Neuron (in vitro differentiated cells): Measurements from ENCODE around the gene FSTL4.

Experiments
- H2AFZ ChIP-seq: one replicate; pipeline ENCODE4 v1.6.1; 2013; ENCODE audit warnings: low read depth, mild to moderate bottlenecking, inconsistent platforms, low read length, moderate library complexity
- H3K27me3 ChIP-seq: one replicate; pipeline ENCODE4 v1.6.1; 2013; ENCODE audit warnings: low read length; ENCODE audit not compliant: insufficient read depth
- H3K36me3 ChIP-seq: one replicate; pipeline ENCODE4 v1.6.1; 2013; ENCODE audit warnings: low read length; ENCODE audit not compliant: insufficient read depth
- H3K4me1 ChIP-seq: one replicate; pipeline ENCODE4 v1.6.1; 2013; ENCODE audit warnings: low read length; ENCODE audit not compliant: insufficient read depth
- H3K4me3 ChIP-seq: 2 replicates; pipeline ENCODE4 v1.5.1; 2013; ENCODE audit warnings: mild to moderate bottlenecking, low read length, moderate library complexity
- H3K9me3 ChIP-seq: one replicate; pipeline ENCODE4 v1.6.1; 2013; ENCODE audit warnings: low read length

FSTL4 gene

GRCh38 chr5:133333326-133334150 lies 278.8 kb downstream of the FSTL4 start:
- H3K4me3 ChIP-seq = no peak overlapping the region
- H3K36me3 ChIP-seq = no peaks in the 10 kb centered on the region
- H3K27me3 ChIP-seq = peaks cover 3% of the 10 kb centered on the region
- no peaks in the 10 kb centered on the region for H3K4me1 ChIP-seq
- H3K9me3 ChIP-seq = no peaks in the 10 kb centered on the region
- no peak overlapping the region for H2AFZ ChIP-seq

- no peaks in the 10 kb centered on the region for H3K36me3 ChIP-seq
- no peaks in the 10 kb centered on the region for H3K4me1 ChIP-seq
- no peak overlapping the region for H3K4me3 ChIP-seq
- peaks cover 3% of the 10 kb centered on the region for H3K27me3 ChIP-seq
- no peak overlapping the region for H2AFZ ChIP-seq
- H3K9me3 ChIP-seq = no peaks in the 10 kb centered on the region
Observed at GRCh38 chr5:133332439-133333024, 279.8 kb downstream of the FSTL4 start.

- H3K36me3 ChIP-seq = no peaks in the 10 kb centered on the region
- no peaks in the 10 kb centered on the region for H3K4me1 ChIP-seq
- no peaks in the 10 kb centered on the region for H3K9me3 ChIP-seq
- peaks cover 3% of the 10 kb centered on the region for H3K27me3 ChIP-seq
- no peak overlapping the region for H3K4me3 ChIP-seq
- no peak overlapping the region for H2AFZ ChIP-seq
Observed at GRCh38 chr5:133331941-133332340, 280.4 kb downstream of the FSTL4 start.

DNA sequence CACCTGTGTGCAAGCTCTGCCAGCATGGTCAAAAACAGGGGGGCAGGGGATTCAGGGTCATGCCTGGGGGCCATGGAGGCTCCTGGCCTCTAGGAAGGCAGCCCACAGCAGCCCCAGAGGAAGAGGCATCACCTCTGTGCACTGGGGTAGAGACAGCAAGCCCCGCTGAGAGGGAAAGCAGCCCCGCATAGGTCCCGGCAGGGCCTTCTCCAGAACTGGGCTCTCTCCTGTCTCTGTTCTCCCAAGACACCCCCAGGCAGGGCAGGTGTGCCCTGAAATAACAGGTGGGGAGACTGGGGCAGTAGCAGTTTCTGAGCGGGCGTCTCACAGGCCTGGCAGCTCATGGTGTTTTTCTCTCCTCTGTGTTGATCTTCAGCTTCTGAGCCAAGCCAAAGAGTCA lies 281.4 kb downstream of the FSTL4 start:
- H3K4me3 ChIP-seq = no peak overlapping the region
- H2AFZ ChIP-seq = no peak overlapping the region
- no peaks in the 10 kb centered on the region for H3K36me3 ChIP-seq
- no peaks in the 10 kb centered on the region for H3K9me3 ChIP-seq
- peaks cover 3% of the 10 kb centered on the region for H3K27me3 ChIP-seq
- no peaks in the 10 kb centered on the region for H3K4me1 ChIP-seq

DNA sequence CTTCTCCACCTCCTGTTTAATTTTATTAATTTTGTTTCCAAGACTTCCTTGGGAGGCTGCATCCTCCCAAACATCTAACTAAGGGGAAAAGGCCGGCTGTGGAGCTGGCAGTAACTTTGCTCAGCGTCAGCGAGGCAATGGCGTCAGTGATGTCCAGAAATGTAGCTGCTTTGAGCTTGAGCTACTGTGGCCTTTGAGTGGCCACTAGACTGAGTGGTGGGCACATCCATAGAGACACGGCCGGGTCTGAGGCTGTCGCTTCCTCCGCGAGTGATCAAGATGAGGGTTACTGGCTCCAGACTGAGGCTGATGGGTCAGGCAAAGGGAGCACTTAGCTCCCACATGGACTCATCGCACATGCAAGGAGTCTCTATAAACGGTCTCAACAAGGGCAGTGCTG lies 283.5 kb downstream of the FSTL4 start:
- Histone ChIP-seq H3K27me3 (peaks cover 3% of the 10 kb centered on the region), H3K4me3 (no peak overlapping the region), H3K9me3 (no peaks in the 10 kb centered on the region), H3K36me3 (no peaks in the 10 kb centered on the region), H3K4me1 (no peaks in the 10 kb centered on the region), H2AFZ (no peak overlapping the region)

DNA sequence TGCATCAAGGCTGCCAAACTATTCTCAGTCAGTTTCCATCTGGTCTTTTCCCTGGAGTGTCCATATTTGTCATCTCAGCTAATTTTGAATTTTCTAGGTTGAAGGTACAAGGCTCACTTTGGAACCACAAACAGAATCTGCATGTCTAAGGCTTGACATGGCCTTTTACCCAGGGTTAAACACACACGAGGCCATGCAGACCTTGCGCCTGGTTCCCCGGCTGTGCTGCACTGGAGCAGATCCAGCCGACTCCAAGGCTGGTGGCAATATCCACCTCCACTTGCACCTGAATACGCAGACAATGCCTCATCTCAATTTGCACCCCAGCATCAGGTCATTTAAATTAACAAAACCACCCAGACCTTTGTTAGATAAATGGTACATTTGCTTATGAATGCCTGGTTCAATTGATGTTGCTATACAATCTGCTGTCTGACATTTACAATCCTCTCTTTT lies 284.4 kb downstream of the FSTL4 start:
- no peak overlapping the region for H2AFZ ChIP-seq
- no peak overlapping the region for H3K4me3 ChIP-seq
- H3K4me1 ChIP-seq = no peaks in the 10 kb centered on the region
- H3K27me3 ChIP-seq = peaks cover 6% of the 10 kb centered on the region
- no peaks in the 10 kb centered on the region for H3K9me3 ChIP-seq
- H3K36me3 ChIP-seq = no peaks in the 10 kb centered on the region

- H3K4me1 ChIP-seq = no peaks in the 10 kb centered on the region
- no peaks in the 10 kb centered on the region for H3K36me3 ChIP-seq
- no peak overlapping the region for H2AFZ ChIP-seq
- peaks cover 6% of the 10 kb centered on the region for H3K27me3 ChIP-seq
- no peaks in the 10 kb centered on the region for H3K9me3 ChIP-seq
- no peak overlapping the region for H3K4me3 ChIP-seq
Observed at GRCh38 chr5:133326361-133326760, 286.0 kb downstream of the FSTL4 start.

DNA sequence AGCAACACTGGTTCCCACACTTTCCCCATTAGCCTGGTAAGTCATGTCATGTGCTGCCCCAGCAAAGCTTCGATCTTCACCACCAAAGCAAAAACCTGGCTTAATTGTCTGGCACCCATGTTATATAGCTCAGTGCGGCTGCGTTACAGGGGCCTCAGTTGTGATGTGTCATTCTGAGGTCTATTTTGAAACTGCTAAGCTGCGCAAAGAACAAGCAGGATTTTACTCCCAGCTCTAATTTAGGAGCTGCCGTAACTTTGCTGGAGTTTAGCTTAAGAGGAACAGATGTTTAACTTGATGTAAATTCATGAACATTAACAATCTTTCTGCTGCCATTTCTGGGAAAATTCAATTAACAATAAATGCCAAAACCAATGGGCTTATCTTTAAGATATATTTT lies 286.5 kb downstream of the FSTL4 start:
- Histone ChIP-seq H3K27me3 (peaks cover 6% of the 10 kb centered on the region), H3K4me3 (no peak overlapping the region), H3K36me3 (no peaks in the 10 kb centered on the region), H3K4me1 (no peaks in the 10 kb centered on the region), H2AFZ (no peak overlapping the region), H3K9me3 (no peaks in the 10 kb centered on the region)

GRCh38 chr5:133324926-133325325 lies 287.4 kb downstream of the FSTL4 start:
- Histone ChIP-seq H3K27me3 (peaks cover 6% of the 10 kb centered on the region), H3K4me1 (no peaks in the 10 kb centered on the region), H2AFZ (no peak overlapping the region)

DNA sequence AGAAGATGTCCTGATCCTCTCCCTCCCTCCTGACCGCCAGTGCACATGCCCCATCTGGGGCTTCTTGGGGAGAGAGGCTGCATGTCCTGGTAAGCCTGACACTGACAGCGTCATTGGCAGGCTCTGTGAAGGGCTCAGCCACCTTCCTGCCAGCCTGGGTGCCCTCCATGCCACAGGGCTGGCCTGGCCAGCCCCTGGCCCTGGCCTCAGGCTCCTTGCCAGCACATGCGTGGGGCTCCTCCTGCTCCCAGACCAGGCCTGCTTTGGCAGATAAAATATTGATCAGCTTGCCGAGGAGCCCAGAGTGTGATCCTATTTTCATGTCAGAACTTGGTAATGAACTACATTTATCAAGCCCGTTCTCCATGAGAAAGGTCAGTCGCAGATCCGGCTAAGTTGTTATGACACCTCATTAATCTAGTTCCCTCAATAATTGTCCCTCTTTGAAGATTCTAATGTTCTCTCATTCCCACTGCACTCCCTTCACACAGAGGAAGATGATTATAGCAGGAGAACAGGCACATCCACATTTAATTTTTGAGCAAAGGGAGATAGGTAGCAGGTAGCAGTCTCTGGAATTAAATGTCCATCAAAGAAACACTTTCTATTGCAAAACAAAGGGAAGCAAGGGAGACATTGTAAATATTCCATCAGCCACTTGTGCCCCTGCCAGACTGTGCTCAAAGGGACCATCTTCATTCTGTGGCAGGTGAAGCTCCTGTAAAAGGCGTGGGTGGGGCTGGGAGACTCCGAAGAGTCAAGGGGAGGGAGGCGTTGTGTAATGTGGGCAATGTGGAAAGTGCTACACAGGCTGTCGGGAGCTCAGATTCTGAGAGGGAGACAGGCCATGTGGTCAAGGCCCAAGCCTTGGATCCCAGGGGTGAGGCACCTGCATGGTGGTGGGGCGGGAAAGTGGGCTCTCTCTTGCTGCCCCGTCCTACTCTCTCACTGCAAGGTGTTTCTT lies 288.6 kb downstream of the FSTL4 start:
- Histone ChIP-seq H3K36me3 (no peaks in the 10 kb centered on the region), H3K9me3 (no peaks in the 10 kb centered on the region), H3K4me1 (no peaks in the 10 kb centered on the region), H3K27me3 (peaks cover 4% of the 10 kb centered on the region), H3K4me3 (no peak overlapping the region), H2AFZ (no peak overlapping the region)

More at GRCh38 chr5:133324926-133325325, 287.4 kb downstream of the FSTL4 start:
- Histone ChIP-seq H3K9me3 (no peaks in the 10 kb centered on the region), H3K36me3 (no peaks in the 10 kb centered on the region), H3K4me3 (no peak overlapping the region)

DNA sequence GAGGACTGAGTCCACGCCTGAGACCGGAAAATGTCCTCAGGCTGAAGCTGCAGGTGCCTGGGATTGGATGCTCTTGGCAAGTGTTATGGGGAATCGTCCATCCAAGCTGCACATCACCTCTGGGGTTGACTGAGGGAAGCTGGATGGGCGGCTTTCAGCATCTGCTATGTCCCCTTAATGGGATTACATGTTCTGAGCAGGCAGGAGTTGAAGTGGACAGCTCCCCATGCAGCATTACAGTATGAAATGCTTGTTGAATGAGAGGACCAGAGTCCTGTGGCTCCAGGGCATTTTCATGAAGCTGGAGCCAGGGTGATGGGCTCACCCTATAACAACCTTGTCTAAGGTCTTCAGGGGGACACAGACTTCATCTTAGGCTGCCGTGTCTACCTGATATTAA lies 289.6 kb downstream of the FSTL4 start:
- H3K27me3 ChIP-seq = peaks cover 4% of the 10 kb centered on the region
- H3K4me1 ChIP-seq = no peaks in the 10 kb centered on the region
- no peak overlapping the region for H3K4me3 ChIP-seq
- H2AFZ ChIP-seq = no peak overlapping the region
- H3K9me3 ChIP-seq = no peaks in the 10 kb centered on the region
- H3K36me3 ChIP-seq = no peaks in the 10 kb centered on the region

- Histone ChIP-seq H3K36me3 (no peaks in the 10 kb centered on the region), H3K4me1 (no peaks in the 10 kb centered on the region), H3K4me3 (no peak overlapping the region), H3K27me3 (peaks cover 4% of the 10 kb centered on the region), H3K9me3 (no peaks in the 10 kb centered on the region), H2AFZ (no peak overlapping the region)
Observed at GRCh38 chr5:133321833-133322420, 290.4 kb downstream of the FSTL4 start.
